Measurements from ENCODE around the gene EXT2.

Gene EXT2

GRCh38 chr11:44133335-44133946 lies 38.0 kb downstream of the EXT2 start:
- DNase-seq (ENCODE audit: low read depth in 2 of 2) = no peak

- no peak for DNase-seq (ENCODE audit: low read depth in 2 of 2)
Observed at GRCh38 chr11:44134625-44135024, 39.1 kb downstream of the EXT2 start.

- DNase-seq (ENCODE audit: low read depth in 2 of 2) = no peak
Observed at GRCh38 chr11:44136176-44136945, 40.9 kb downstream of the EXT2 start.

- no peak for DNase-seq (ENCODE audit: low read depth in 2 of 2)
Observed at GRCh38 chr11:44137057-44137456, 41.6 kb downstream of the EXT2 start.

- no peak for DNase-seq (ENCODE audit: low read depth in 2 of 2)
Observed at GRCh38 chr11:44138286-44138685, 42.8 kb downstream of the EXT2 start.

- DNase-seq (ENCODE audit: low read depth in 2 of 2) = no peak
Observed at GRCh38 chr11:44138980-44139379, 43.5 kb downstream of the EXT2 start.

- DNase-seq (ENCODE audit: low read depth in 2 of 2) = no peak
Observed at GRCh38 chr11:44139565-44140330, 44.3 kb downstream of the EXT2 start.

- DNase-seq (ENCODE audit: low read depth in 2 of 2) = no peak
Observed at GRCh38 chr11:44140372-44140771, 44.9 kb downstream of the EXT2 start.

GRCh38 chr11:44140805-44141204 lies 45.3 kb downstream of the EXT2 start:
- no peak for DNase-seq (ENCODE audit: low read depth in 2 of 2)

- DNase-seq (ENCODE audit: low read depth in 2 of 2) = no peak
Observed at GRCh38 chr11:44143987-44144909, 48.8 kb downstream of the EXT2 start.

GRCh38 chr11:44145011-44145775 lies 49.7 kb downstream of the EXT2 start:
- no peak for DNase-seq (ENCODE audit: low read depth in 2 of 2)

GRCh38 chr11:44146931-44147330 lies 51.5 kb downstream of the EXT2 start:
- DNase-seq (ENCODE audit: low read depth in 2 of 2) = no peak

- DNase-seq (ENCODE audit: low read depth in 2 of 2) = no peak
Observed at GRCh38 chr11:44147751-44148150, 52.3 kb downstream of the EXT2 start.

- no peak for DNase-seq (ENCODE audit: low read depth in 2 of 2)
Observed at GRCh38 chr11:44149651-44150050, 54.2 kb downstream of the EXT2 start.

GRCh38 chr11:44150401-44150800 lies 54.9 kb downstream of the EXT2 start:
- DNase-seq (ENCODE audit: low read depth in 2 of 2) = no peak

GRCh38 chr11:44157019-44157418 lies 61.5 kb downstream of the EXT2 start:
- no peak for DNase-seq (ENCODE audit: low read depth in 2 of 2)

- DNase-seq (ENCODE audit: low read depth in 2 of 2) = no peak
Observed at GRCh38 chr11:44158384-44158783, 62.9 kb downstream of the EXT2 start.

- DNase-seq (ENCODE audit: low read depth in 2 of 2) = no peak
Observed at GRCh38 chr11:44159848-44160721, 64.6 kb downstream of the EXT2 start.

- no peak for DNase-seq (ENCODE audit: low read depth in 2 of 2)
Observed at GRCh38 chr11:44162004-44162403, 66.5 kb downstream of the EXT2 start.

- no peak for DNase-seq (ENCODE audit: low read depth in 2 of 2)
Observed at GRCh38 chr11:44162662-44163061, 67.2 kb downstream of the EXT2 start.
